ENCODE results near the gene LRRC40.
"Not testable (repeated sequence)": the region's sequence is repeated elsewhere in the genome, so short reads cannot be mapped to it uniquely, and the experiment has no call there.

The LRRC40 gene

DNA sequence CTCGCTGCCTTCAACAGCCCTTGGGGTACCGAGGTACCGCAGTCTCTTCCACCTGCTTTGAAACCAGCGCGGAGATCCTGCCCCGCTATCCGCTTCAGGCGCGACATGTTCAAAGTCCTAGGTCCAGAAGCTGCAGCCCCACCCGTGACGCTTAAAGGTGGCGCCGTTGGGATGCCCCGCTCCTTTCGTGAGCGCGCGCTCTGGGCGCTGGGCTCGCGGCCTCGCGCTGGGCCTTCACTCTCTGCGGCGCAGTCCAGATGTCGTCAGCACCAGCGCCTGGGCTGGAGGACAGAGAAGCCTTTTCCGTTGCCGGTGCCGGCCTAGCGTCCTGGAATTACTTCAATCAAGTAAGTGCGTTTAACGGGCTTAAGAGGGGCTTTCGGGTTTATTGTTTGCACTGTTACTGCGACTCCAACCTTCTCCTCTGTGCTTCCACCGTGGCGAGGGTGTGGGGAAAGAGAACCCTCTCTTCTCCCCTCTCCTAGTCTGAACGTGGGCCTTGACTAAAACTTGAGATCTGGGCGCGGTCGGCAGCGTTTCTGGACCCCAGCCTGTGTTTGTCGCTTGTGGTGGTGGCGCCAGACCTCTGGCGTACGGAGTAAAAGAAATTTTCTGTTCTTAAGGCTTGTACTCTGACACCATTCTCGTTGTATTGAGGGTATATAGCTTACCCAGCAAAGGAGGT, at the start of gene LRRC40:
TSS of gene LRRC40 (minus strand) at position 146 of the 685 bp plus-strand sequence. CDS start at position 107, 39 bp downstream.
- peak; percentile 93 for DNase-seq

DNA sequence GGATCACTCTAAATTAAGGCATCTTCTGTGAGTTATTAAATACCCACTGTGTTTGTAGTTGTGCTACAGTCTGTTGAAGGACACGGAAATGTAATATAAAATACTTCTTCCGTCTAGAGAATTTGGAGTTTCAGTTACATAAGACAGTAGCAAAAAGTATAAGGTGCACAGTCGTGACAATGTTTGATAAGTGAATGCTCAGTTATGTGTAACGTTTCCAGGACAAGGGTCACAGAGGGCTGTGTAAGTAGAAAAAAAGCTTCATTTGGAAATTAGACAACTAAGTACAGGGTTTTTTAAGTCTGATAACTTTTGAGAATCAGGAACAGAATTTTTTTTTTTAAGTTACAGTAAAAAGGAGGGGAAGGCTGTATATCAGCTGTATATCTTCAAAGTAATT, 43.4 kb upstream of the LRRC40 start:
- DNase-seq = no peak

DNA sequence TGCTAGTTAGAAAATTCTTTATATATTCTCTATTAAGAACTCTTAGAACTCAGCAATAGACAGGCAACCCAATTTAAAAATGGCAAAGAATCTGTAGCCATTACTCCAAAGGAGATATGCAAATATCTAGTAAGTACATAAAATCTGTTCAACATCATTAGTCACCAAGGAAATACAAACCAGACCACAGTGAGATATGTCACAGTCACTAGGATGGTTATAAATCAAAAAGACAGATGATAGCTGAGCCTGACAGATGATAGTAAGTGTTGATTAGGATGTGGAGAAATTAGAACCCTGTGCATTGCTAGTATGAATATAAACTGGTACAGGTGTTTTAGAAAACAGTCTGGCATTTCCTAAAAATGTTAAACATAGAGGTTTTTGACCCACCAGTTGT, 42.4 kb upstream of the LRRC40 start:
- DNase-seq = no peak

DNA sequence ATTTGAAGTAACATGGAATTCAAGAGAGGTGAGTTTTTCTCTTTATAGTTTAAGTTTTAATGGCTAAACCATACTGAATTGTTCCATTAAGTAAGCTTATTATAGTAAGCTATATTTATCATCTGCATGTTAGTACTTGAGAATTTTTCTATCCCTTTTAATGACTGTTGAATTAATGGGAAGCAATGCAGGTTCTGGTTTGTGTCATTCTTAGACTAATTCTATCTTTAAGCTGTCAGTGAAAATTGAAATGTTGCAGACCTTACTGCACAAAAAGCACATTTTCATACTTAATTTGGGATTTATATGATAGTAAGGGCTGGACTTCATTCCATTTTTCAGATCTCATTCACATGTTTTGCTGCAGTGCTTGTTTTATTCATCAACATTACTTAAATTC, 41.7 kb upstream of the LRRC40 start:
- DNase-seq = no peak

DNA sequence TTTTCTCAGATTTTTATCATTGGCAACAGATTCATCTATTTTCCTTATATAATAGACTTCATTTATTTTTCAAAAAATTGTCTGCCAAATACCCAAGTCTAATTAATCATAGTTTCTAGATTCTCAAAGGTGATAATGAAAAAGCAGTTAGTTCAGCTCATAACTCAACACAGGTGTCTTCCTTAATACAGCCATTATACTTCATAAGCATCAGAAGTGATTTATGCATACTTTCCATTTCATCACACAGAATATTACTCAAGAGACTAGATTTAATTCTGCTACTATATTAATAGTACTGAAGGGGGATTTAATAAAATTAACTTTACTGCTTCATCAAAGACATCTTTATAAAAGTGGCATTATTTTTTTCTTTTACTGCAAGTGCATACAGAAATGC, 34.6 kb upstream of the LRRC40 start:
- no peak for DNase-seq

DNA sequence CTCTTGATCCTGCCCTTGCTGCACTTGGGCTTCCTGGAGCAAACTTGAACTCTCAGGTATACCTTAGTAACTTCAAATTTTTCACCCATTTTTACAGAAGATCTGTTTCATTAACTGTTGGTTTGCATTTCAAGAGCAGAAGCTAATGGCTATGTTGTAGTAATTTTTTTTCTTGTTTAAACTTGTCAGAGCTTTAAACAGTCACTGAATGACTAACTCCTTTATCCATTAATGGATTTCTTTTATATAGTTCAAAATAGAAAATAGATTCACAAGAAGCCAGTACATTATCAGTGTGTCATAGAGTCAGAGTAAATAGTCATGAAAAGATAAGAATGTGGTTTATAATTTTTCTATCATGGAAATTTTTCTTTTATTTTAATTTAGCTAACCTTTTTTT, 29.4 kb upstream of the LRRC40 start:
- DNase-seq = no peak

DNA sequence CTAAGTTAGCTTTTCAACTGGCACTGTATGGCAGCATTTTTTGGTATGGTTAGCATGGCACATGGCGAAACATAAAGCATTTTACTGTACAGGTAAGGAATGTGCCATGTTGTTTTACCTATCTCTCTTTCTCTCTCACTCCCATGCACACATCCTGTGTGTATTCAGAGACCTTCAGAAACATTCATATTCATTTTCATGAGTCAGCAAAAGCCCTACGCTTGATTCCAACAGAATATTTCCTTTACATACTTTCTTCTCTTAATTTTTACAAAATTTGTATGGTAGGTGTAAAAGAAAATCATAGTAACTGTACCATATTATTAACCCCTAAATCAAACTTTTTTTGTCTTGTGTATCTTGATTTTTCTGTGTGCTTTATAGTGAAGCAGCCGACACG, 26.1 kb upstream of the LRRC40 start:
- DNase-seq = no peak

DNA sequence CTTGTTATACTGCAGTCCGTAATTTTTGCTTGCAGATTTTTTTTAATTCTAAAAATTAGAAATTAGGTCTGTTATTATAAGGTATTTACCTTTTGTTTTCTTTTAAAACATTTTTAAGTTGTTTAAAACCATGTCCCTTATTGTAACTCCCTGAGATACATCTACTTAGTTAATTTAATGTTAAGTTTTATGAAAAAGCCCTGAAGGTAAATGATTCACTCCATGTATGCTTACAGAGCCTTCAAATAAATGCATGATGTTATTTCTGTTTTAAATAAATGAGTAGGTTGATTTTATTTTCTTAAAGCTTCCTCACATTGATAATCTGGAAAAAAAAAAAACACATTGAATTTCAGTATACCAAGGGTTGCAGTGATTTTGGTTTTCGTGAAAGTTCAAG, 23.3 kb upstream of the LRRC40 start:
- no peak for DNase-seq

DNA sequence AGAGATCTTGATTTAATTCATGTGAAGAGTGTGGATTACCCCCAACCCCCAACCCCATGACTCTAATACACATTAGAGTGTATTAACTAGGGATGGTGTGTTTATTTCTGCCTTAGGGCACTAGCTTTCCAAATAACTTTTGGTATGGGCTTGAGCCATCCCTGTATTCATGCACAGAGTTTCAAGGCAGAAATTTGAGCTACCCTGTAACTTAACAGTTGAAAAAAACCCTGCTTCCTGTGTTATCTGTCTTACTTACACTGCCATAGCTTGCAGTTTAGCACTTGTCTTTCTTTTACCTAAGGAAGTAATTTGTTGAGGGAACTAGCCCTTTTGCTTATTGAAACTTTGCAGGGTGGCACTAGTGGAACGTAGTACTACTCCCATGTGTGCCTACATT, 22.1 kb upstream of the LRRC40 start:
- DNase-seq = no peak

DNA sequence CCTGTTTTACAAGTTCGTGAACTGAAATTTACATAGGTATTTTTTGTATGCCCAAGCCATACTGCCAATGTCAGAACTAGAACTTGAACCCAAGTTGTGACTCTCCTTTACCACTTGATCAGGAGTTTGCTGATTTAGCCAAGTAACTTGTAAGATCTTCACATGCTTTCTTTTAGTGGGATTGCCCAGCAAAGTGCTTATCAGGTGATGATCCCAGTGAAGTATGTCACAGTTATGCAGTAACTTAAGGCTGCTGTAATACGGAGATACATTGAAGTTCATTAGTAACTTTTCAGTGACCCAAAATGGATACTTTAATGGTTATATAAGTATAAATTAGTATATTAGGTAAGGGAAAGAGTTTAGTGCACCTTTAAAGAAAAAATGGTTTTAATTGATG, 19.6 kb upstream of the LRRC40 start:
- no peak for DNase-seq

DNA sequence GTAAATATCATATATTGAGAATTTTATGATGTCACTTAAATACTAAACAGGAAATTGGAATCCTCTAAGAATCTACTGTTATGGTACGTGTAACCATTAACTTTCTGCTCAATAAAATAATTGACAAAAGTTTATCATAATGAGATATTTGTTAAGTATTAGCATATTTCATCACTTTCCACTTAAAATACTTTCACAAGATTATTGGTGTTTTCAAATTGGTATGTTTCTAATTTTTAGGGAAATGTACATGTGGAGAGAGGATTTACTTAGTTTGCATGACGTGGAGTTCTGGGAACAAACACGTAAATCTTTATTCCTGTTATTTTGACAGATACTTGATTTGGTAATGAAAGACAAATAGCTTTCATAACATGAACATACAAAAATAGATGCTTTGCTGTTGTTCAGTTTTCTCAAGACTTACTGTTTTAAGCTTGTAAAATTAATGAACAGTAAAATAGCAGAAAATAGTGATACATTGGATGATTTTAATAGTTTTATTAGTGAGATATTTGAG, 17.4 kb upstream of the LRRC40 start:
- no peak for DNase-seq

DNA sequence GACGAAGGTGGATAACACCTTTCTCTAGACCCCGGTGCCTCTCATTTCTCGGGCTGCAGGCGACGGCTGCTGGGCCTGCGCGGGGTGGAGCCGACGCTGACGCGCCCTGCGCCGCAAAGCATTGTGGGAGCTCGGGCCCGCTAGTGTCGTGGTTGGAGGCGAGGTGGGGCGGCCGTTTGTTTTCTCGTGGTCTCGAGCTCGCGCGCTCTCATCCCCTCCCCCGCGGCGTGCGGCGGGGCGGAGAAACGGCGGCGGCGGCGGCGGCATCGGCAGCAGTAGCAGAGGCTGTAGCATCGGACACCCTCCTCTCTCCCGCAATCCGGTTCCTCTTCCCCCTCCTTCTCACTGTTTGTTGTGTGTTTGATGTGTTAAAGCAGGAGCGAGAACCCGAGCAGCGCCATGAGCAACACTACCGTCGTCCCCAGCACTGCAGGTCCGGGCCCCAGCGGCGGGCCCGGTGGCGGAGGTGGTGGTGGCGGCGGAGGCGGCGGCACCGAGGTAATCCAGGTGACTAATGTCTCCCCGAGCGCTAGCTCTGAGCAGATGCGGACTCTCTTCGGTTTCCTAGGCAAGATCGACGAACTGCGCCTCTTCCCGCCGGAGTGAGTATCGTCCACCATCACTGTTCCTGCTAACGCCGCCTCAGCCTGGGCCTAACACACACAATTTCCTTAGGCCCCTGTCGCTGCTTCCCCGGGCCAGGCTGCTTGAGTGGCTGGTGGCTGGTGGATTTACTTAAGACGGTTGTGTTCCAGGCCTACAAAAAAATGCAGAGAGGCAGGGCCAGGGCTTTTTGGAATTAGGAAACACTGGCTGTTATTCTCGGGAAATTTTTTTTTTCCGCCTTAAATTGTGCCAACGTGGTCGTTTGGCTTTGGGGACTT, 16.1 kb upstream of the LRRC40 start, which contains the start of gene SRSF11:
TSS of gene SRSF11 (plus strand) at position 143 of the 884 bp plus-strand sequence. CDS start at position 400, 257 bp downstream.
- DNase-seq = peak; percentile 90

DNA sequence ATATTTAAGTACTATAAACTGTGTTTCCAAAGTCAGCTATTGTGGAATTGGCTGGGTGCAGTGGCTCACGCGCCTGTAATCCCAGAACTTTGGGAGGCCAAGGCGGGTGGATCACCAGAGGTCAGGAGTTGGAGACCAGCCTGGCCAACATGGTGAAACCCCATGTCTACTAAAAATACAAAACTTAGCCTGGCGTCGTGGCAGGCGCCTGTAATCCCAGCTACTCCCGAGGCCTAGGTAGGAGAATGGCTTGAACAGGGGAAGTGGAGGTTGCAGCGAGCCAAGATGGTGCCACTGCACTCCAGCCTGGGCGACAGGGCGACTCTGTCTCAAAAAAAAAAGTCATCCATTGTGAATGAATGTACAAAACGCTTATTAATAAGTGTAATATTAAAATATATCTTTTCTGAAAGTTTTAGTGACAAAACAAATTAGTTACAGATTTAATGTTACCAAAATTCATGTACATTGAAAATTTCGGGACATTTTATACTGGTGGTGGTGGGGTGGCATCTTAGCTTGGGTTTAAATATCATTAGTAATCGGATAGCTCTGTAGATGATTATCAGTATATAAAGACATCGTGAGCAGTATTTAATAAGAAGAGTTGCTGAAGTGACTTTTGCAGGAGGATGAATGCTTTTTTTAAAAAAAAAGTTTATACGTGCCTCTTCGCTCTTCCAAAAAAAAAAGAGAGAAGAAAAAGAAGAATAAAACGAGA, 15.3 kb upstream of the LRRC40 start:
- no peak for DNase-seq

DNA sequence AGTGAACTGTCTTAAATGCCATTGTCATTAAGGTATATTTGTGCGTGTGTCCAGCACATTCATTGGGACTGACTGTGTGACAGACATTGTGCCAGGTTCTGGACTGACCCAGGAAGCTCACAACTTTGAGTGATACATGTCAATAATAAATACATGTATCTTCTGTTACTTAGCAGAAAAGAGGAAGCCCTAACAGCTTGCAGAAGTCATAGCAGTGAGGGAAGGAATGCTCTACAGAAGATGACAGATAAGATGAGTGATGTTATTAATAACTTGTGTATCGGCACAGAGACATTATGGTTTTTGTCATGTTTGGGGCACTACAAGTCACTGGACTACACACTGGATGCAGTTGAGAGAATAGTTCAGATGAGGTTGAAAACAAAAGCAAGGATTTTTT, 14.6 kb upstream of the LRRC40 start:
- no peak for DNase-seq

DNA sequence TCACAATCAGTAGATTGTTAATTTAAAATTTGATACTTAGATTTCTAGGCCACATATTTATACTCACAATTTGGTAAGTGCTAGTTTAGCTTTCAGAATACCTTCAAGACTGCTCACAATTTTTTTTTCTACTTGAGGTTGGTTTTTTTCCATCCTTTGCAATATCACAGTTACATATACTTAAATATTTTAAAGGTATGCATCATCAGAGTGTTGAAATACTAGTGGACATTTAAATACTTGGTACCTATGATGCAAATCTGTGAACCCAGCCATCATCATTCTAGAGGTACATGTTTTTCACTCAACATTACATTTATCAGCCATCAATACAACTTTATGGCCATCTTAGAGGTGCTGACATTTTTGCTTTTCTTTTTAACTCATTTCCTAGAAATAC, 6.2 kb upstream of the LRRC40 start:
- DNase-seq = no peak

DNA sequence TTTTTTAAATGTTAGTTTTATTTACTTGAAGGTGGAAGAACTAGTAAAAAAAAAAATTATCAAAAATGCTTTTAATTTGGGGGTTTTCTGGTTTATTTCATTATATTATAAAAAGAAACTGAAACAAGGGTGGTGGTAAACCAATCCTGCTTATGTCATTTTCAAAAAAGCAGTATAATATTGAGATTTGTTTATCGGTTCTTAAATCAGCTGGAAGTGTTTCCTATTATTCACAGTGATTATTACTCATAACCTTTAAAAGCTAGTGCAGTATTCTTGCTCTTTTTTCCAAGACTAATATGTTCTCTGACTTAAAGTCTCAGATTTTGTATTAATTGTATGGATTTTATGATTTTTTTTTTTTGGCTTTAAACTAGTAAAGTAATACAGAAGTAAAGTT, 5.4 kb upstream of the LRRC40 start:
- DNase-seq = no peak

DNA sequence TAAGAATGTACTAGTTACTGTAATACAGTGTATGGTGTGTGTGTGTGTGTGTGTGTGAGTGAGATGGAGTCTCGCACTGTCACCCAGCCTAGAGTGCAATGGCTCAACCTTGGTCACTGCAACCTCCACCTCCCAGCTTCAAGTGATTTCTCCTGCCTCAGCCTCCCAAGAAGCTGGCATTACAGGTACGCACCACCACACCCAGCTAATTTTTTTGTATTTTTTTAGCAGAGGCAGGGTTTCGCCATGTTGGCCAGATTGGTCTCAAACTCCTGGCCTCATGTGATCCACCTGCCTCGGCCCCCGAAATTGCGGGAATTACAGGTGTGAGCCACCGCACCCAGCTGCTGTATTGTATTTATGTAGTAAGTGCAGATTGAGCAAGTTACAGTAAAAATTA, 2.9 kb upstream of the LRRC40 start:
- DNase-seq = no peak

DNA sequence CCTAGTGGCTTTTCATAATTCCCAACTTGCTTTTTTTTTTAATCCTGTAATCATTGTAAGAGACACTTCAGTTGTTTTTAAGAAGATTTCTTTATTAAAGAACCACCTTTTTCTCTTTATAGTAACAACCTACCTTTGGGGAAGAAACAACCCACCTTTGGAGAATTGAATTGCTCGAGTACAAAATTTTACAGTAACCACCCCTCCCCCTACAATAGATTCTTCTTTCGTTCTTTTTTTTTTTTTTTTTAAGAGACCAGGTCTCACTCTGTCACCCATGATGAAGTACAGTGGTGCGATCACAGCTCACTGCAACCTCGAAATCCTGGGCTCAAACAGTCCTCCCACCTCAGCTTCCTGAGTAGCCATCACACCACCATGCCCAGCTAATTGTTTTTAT, 2.1 kb upstream of the LRRC40 start:
- DNase-seq = no peak

DNA sequence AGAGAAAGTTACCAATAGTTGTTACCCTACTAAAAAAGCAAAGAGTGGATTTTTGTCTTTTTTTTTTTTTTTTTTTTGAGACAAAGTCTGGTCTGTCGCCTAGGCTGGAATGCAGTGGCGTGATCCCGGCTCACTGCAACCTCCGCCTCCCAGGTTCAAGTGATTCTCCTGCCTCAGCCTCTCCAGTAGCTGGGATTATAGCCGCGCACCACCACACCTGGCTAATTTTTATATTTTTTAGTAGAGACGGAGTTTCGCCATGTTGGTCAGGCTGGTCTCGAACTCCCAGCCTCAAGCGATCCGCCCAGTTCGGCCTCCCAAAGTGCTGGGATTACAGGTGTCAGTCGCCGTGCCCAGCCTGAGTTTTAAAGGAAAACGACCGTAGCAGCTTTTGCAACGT, 1.5 kb upstream of the LRRC40 start:
- not testable (repeated sequence) for DNase-seq

DNA sequence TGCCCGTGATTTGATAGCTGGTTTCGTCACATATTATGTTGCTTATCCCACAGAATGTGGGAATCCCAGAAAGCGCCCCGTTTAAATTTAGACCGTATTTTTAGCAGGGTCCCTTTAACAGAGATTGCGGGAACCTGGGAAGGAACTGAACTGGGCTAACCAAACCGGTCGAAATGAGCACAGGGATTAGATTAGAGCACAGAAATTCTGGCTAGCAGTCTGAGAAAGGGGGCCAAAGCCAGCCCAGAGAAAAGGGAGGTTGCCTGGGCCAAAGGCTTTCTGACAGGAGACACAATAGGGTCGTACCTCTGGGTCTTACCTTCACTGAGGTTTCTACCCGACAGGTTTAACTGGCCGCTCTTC, 327 bp downstream of the LRRC40 start:
- DNase-seq = no peak

DNA sequence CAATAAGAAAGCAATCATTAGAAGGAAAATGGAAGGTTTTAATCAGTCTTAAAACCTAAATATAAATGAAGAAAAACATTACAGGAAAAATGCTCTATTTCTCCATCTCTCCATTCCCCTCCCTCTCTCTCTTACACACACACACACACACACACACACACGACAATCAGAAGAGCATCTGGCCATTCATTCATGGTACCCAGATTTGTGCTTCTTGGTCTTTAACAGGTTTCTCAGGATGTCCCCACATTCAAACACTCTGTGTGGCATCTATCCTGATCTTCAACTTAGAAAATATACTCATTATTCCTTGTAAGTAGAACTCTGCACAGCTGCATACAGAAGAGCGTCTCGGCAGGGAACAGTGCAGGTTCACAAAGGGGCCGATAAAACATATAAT, 779 bp downstream of the LRRC40 start:
- no peak for DNase-seq

DNA sequence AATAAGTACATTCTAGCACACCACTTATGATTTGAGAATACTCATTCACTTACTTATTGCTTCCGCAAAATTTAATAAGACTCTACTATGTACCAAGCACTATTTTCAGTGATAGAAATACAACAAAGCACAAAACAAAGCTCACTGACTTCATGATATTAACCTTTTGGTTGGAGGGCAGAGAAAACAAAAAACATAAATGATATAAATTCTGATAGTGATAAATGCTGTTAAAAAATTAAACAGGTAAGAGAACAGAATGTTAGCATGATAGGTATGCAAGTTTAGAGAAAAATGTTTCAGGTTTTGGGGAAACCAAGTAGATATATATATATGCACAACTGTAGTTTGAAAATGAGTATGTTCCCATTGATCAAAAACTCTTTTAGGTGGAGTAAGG, 1.2 kb downstream of the LRRC40 start:
- DNase-seq = no peak

DNA sequence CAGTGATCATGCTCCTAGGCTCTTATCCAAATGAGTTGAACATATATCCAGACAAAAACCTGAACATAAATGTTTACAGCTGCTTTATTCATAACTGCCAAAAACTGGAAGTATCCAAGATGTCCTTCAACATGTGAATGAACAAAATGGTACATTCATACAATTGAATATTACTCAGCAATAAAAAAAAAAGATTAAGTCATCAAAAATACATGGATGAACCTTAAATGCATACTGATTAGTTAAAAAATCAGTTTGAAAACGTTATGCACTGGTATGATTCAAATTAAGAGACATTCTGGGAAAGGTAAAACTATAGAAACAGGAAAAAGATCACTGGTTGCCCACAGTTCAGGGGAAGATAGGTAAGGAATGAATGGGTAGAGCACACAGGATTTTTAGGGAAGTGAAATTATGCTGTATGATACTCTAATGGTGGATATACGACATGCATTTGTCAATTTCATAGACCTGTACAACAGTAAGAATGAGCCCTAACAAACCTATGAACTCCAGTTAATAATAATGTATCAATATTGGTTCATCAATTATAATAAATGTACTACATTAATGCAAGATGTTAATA, 3.1 kb downstream of the LRRC40 start:
- DNase-seq = no peak

All from NCI-H774 (cell line).